GM18861 (cell line): ENCODE data around the gene RAPGEF1.

Source experiments
- ATAC-seq: cut with Tn5 transposase; IDR thresholded peaks from one replicate; pipeline ENCODE4 v1.9.1; 2021; ENCODE audit not compliant: unreplicated experiment

RAPGEF1 gene

DNA sequence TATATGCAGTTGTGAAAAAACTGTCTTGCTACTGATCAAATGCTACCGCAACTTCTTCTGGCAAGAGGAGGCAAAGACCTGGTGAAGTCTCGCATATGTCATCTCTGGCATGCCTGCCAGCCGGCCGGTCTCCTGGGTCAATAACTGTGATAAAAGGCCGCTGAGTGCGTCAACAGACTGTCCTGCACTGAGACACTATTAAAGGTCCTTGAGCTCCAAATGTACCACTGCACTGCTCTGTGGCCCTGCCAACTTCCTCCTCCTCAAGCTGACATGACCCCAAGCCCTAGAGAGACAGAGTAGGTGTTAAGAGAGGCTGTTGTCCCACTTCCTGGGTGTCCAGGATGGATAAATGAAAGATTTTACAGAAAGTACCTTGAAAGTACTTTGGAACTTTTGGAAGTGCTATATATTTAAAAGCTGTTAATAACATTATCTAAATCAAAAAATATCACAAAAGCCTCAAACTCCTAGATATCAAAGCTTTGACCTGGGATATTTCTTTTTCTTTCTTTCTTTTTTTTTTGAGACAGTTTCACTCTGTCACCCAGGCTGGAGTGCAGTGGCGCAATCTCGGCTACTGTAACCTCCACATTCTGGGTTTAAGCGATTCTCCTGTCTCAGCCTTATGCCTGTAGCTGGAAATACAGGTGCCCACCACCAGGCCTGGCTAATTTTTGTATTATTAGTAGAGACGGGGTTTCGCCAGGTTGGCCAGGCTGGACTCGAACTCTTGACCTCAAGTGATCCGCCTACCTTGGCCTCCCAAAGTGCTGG lies 31.5 kb downstream of the RAPGEF1 start:
- ATAC-seq = no peak

DNA sequence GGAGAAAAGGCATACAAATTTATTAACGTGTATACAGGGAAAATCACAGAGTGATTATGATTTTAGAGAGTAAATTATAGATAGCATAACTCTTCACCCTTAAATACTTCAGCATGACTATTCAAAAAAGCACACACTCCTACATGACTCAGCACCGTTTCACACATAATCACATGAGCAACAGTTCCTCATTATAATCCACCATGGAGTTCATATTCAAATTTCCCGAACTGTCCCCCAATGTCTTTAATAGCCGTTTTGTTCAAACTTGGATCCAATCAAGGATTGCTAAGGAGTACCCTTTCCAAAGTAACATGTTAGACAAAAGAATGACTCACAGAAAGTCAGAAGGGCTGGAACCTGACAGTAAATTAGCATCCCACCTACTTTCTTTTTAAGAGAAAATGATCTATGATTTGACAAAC lies 32.1 kb downstream of the RAPGEF1 start:
- no peak for ATAC-seq

DNA sequence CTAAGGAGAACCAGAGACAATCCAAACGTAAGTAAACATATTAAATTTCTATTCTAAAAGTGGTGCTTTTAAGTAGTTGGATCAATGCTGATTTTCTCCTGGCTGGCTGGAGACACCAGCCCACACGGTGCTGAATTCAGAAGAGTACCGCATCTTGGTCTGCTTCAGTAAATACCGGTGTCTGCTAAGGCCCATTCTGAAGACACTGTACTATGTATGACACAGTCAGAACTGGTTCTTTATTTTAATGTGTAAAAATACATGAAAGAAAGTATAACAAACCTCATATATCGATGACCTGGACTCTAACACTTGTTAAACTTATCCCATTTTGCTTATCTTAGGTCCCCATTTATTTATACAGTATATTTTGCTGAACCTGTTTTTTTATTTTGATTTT lies 32.8 kb downstream of the RAPGEF1 start:
- ATAC-seq = no peak

DNA sequence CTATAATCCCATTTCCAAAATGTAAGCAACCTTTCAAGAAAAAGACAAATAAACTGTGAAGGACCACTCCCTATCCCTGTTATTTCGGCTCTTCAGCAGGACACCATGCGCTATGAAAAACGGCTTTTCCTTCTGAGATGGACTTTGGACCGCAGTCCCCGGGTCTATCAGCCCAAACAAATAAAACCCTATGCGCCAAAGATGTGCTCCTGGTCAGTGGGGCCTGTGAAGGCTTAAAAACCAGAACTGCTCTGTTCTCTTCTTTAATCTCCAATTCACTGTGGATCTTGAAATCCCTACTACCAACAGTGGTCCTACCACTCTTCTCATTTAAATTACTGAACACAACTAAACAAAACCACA lies 33.3 kb downstream of the RAPGEF1 start:
- ATAC-seq = no peak

DNA sequence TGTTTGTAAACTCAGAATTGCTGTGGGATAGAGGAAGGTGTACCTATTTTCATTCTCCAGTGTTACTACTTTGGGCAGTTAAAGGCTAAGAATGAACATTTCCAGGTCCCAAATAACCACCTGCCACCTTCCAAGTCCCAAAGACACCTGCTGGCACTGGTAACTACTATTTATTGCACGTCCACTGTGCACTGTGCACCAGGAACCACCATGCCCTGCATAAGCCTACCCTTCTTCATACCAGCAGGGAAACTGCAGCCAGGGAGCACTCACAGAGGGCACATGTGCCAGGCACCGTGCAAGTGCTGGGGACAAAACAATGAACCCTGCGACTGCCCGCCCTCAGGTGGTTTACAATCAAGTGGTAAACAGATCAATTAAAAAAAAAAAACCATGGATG lies 34.9 kb downstream of the RAPGEF1 start:
- ATAC-seq = no peak

DNA sequence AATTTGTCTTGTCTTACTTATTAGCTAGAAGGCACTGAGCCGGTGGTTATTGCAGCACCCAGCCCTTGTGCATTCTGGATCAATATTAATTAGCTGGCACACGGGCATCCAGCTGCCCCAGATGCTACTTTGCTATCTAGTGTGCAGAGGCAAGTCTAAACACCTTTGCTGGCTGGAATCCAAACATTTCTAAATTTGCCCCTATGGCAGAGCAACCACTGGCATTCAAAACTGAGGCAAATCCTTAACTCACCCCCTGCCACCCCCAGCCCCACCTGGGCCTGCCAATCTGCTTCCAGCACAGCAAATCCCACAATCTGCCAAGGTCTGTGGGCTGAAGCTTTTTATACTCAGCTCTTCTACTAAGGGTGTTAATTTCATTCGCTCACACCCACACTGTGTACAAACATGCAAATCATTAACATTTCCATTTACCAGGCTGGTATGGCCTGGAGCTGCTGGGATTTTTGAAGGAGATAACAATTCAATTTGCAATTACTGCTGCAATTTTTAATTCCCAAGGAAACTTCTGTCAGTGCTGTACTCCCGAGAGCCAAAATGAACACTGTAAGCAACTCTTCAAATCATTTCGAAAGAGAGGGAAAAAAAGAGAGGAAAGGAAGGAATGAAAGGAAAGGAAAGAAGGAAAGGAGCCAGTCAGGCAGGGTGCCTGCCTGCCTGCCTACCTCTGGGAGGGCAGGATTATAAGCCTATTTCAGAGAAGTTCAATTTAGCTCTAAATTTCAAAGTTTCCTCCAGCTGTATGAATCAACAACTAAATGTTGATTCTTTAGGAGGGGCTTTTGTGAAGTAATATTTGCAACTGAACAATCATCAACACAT lies 35.5 kb downstream of the RAPGEF1 start:
- no peak for ATAC-seq

DNA sequence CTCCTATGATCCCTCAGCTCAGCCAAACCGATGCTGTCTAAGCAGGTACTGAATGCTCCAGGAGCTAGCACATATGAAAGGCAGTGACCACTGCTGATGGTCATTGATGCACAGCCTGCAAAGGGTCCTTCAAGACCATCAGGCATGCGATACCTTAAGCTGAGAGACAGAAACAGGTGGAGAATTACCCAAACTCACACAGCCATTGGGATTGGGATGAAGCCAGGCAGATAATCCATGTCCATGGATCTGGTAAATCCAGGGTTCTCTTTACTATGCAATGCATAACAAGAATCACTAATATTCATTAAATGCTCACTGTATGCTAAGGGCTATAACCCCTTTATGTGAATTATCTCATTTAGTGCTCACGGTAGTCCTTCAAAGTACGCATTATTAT lies 36.2 kb downstream of the RAPGEF1 start:
- no peak for ATAC-seq

DNA sequence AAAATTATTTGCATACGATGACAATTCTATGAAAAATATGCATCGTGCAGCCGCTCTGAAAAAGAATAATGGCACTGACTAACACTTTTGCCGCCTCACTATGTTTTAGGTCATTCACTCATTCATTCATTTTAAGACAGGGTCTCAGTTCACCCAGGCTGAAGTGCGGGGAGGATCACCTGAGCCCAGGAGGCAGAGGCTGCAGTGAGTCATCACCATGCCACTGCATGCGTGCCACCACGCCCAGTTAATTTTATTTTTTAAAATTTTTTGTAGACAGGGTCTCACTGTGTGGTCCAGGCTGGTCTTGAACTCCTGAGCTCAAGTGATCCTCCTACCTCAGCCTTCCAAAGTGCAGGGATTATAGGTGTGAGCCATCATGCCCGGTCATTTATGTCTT lies 37.0 kb downstream of the RAPGEF1 start:
- no peak for ATAC-seq

DNA sequence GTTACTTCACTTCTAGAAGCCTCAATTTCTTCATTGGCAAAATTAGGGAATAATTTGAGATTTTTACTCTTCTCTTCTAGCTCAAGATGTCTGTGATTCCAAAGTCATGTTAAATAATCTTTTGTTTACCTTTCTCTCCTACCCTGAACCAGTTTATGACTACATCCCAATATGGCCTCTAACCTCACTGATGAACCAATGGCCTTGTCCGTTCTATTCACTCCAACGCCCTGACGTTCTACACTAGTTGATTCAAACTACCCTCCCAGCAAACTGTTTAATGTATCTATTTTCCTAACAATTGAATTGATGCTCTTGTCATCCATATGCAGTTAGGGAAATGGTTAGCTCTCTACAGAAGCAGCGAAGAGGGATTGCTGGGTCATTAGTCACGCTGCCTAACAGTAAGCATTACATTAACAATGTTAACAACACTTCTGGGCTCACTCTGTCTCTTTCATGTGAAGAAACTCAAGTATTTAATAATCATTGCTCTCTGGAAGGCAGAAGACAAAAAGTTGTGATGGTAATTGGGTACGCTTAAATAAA lies 38.0 kb downstream of the RAPGEF1 start:
- no peak for ATAC-seq

DNA sequence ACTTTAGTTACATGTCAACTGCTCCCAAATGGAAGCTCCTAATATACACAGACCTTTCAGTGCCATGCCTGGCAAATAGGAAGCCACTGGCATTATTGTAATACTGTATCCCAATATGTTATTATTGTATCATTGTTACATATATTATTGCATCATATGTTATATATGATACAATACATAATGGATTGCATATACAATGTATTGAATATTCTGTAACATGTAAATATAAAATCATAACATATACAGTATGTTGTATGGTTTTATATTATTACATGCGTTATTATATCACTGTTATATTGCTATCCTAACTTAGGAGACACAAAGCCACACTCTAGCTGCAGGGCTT lies 38.5 kb downstream of the RAPGEF1 start:
- ATAC-seq = no peak

DNA sequence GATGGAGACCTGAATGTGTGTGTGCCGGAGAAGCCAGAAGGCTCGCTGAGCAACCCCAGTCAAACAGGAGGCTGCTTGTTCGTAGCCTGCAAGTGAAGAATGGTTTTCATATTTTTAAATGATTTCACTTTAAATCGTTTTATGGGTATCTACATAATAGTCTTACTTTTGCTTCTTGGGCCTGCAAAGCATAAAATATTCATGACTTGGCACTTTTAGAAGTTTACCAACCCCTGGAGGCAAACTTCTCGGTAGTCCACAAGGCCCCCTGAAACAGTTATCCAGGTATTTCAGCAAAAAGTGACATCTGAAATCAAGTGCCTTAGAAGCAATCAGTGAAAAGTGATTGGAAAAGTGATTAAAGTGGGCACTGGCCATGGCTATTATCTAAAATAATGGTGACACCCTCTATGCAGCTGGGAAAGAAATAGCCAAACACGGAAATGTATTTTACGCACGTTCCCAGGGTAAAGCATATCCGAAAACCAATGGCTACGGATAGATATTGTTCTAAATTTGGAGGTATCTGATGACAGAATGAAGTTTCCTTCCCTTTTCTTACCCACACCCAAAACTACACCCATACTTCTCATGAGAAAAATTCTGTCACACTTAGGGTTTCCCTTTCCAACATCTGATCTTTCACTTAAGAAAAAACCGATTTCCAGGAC lies 39.0 kb downstream of the RAPGEF1 start:
- ATAC-seq = no peak

DNA sequence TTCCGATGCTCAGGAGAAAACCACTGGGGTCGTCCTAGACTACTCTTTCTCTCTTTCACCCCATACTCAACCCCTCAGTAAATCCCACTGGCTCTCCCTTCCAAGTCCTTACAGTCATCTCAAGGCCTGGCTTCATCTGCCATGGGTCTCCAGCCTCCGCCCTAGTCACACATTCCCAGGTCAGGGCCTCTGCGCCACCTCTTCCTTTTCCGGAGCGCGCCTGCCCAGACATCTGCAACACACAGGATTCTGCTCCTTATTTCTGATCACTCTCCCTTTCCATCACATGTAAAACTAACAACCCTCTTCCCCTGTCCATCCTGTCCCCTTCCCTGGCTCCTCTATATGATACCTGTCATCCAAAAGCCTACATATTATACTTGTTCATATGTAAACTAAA lies 39.8 kb downstream of the RAPGEF1 start:
- no peak for ATAC-seq

DNA sequence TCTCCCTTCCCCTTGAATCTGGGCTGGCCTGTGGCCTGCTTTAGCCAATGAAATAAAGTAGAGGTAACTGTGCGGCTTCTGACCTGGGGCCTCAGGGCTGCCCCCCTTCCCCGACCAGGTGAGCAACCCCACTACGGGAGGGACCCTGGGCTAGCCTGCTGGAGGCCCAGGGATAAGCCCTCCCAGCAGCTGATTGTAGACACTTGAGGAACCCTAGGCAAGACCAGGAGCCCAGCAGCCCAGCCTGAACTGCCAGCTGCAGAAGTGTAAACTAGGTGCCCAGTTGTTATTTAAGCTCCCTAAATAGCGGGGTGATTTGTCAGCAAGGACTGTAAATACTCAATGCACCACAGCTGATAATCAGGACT lies 41.3 kb downstream of the RAPGEF1 start:
- no peak for ATAC-seq

DNA sequence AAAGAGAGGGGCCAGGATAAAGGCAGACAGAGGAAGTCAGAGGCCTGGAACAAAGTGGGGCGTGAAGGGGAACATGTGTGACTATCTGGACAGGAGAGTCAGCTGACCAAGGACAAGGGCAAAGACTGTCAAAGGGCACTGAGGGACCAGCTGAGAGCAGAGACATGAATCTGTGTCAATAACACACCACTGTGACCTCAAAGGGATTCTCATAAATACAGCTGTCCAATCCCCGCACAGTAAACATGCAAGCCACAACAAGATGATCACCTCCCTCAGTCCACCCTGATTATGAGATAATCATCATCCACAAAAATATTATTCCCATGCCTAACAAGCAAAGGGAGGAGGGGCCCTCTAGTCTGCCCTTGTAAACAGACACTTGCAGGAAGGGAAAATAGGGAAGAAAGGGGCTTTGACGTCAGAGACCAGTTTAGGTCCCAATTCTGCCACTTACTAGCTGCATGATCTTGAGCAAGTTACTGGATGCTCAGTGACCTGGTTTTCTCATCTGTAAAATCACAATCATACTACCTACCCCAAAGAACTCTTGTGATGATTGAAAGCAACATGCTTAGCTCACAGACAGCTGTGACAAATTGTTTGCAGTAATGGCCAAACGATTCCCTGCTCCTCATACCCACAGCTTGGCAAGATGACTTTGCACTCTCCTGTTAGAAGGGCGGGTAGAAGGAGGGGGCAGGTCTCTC lies 41.8 kb downstream of the RAPGEF1 start:
- no peak for ATAC-seq

DNA sequence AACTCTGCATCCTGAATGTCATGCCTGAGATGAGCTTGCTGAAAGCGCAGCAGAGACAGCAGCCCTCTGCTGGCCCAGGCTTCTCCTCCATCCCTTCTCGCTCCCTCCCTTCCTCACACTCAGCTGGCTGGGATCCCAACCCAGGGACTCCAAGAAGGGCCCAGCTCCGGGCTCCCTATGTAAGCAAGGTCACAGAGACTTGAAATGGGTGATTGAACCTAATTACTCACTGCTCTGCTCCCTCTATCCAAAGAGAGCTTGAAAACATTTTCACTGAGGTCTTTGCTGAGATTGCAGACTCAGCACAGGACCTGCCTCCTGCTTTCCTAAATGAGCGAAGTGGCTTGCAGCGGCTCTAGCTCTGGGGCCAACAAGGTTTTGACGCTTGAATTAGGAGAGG lies 42.8 kb downstream of the RAPGEF1 start:
- no peak for ATAC-seq

DNA sequence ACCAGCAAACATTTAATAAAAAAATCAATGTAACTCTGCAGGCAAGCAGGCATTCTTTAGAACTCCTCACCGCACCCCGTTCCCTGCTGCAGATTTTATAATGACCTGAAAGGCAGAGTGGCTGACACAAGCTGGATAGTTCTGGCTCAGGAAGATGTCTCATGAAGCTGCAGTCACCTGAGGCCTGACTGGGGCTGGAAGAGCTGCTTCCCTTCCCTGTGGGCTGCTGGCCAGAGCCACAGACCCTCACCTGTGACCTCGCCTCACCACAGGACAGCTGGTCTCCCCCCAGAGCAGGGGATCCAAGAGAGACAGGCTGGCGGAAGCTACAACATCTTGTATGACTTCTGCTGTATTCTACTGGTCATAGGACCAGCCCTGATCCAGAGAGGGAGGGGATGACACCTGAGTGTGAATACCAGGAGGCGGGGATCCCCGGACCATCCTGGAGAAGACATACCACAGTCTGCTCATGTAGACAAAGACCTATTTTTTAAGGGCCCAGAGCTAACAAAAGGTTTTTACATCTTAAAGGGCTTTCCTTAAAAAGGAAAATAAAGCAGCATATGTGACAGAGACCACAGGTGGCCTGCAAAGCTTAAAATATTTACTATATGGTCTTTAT lies 43.9 kb downstream of the RAPGEF1 start:
- no peak for ATAC-seq

DNA sequence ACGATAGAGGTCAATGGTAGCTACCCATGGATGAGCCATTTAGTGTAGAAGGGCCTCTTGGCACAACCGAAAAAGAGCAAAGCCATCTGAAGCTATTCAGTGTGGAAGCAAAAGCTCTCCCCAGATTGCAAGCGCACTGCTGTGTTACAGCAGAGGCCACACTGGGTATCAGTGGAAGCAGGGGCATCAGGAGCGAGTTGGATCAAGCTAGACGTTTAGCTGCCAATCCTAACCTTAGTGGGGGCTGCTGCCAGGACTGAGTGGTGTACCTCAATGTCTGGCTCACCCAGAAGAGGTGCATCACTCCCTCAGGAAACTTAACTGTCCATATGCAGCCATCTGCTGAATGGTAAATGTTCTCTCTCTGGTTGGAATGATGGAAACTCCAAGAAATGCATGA lies 44.5 kb downstream of the RAPGEF1 start:
- no peak for ATAC-seq

DNA sequence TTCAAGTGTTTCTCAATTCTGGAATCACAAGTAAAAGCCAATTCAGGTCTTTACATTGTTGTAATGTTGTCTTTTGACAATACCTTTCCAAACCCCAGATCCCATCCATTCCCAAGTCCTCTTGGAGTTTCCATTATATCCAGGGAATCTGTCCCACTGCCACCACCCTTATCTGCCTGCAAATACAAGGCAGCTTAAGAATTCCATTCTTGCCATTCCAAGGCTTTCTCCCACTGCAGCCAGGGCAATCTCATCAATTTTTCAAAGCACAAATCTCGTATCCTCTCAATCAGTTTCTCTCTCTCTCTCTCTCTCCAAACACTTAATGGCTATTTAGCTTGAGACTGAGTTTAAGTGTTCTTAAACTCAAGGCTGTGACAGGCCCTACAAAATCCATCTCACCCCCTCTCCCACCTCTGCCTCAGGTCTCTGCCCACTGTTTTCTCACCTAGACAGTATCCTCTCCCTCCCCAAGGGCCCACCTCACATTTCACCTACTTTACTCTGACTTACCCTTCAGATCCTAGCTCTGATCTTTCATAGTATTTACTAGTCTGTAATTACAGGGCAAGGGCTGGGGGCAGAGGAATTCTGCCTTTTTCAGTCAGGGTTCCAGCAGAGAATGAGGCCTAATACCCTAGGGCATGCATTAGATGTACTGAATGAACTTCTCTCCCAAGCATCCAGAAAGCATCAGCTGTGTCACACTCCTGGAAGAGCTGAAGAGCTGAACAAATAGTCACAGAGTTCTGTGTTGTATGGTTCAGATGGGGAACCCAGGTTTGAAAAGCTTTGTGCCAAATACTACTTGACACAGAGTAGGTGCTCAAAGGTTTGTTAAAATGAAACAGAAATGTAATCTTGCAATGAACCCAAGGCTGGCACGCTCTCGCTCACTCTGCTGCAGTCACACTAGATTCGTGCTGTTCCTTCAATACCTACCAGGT lies 46.0 kb downstream of the RAPGEF1 start:
- ATAC-seq = no peak
